Progenitor cell of endocrine pancreas (in vitro differentiated cells): ENCODE measurements around the gene MOB2. TPM values are rescaled to one million over a fixed set of nuclear protein-coding genes. Genes with fewer than 3 reads are reported as not detected.

ENCODE experiments used
- DNase-seq: peaks from one replicate; pipeline ENCODE4 v3.0.0; 2021; ENCODE audit warnings: low spot score; ENCODE audit not compliant: unreplicated experiment
- H3K27ac Mint-ChIP-seq: 2 replicates; pipeline ENCODE4 v1.8.0; 2021; ENCODE audit warnings: mild to moderate bottlenecking, moderate library complexity, mixed read lengths
- H3K27me3 Mint-ChIP-seq: 2 replicates; pipeline ENCODE4 v1.8.0; 2021; ENCODE audit warnings: mixed read lengths
- H3K36me3 Mint-ChIP-seq: 2 replicates; pipeline ENCODE4 v1.8.0; 2022; ENCODE audit warnings: mixed read lengths; ENCODE audit not compliant: insufficient read depth
- H3K4me1 Mint-ChIP-seq: 2 replicates; pipeline ENCODE4 v1.8.0; 2021; ENCODE audit warnings: low read depth, mixed read lengths
- H3K4me3 Mint-ChIP-seq: 2 replicates; pipeline ENCODE4 v1.8.0; 2021; ENCODE audit warnings: low read depth, mild to moderate bottlenecking, moderate library complexity, mixed read lengths
- H3K9me3 Mint-ChIP-seq: 2 replicates; pipeline ENCODE4 v1.8.0; 2021; ENCODE audit warnings: low read depth, mixed read lengths
- total RNA-seq: library from RNA; stranded (reverse); gene quantifications from 2 replicates; pipeline ENCODE4 v1.2.1, GENCODE V29; 2021
- TF ChIP-seq, protein P1 (sequence below): fragments of 200-600 bp; sonication (generic); IDR thresholded peaks from one replicate; pipeline ENCODE4 v1.5.0; 2021; ENCODE audit warnings: antibody characterized with exemption, mild to moderate bottlenecking; ENCODE audit not compliant: unreplicated experiment

Gene MOB2
- total RNA-seq, 1 donor from 2014 or later = 33.3 TPM

DNA sequence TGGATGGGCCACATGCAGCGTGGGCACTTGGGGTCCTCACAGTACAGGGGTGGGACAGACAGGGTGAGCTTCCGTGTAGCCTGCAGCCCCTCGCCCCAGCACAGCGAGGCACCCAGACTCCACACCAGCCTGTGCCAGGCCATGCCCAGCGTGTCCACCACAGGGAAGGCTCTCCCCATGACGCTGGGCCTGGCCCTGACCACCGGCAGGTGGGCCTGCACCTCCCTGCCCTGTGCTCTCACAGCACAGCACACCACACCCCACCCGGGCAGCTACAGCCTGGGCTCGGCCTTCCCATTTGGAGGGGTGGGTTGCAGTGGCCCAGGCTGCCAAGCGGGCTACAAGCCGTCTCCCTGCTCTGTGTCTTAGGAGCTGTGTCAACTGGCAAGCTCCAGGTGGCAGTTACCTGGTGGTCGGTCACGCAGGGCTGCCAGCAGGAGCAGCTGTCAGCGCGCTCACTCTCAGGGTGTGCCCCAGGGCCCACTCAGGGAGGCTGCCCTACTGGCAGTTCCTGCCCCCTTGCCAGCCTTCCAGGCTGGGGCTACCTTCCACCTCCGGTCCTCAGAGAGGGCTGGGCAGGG, 4.6 kb downstream of the MOB2 start:
- H3K9me3 Mint-ChIP-seq = no peaks in the 10 kb centered on the region
- no peaks in the 10 kb centered on the region for H3K4me1 Mint-ChIP-seq
- no peak overlapping the region for H3K4me3 Mint-ChIP-seq
- no peaks in the 10 kb centered on the region for H3K27me3 Mint-ChIP-seq
- H3K36me3 Mint-ChIP-seq = peaks cover 3% of the 10 kb centered on the region
- TF ChIP-seq, protein P1, sequence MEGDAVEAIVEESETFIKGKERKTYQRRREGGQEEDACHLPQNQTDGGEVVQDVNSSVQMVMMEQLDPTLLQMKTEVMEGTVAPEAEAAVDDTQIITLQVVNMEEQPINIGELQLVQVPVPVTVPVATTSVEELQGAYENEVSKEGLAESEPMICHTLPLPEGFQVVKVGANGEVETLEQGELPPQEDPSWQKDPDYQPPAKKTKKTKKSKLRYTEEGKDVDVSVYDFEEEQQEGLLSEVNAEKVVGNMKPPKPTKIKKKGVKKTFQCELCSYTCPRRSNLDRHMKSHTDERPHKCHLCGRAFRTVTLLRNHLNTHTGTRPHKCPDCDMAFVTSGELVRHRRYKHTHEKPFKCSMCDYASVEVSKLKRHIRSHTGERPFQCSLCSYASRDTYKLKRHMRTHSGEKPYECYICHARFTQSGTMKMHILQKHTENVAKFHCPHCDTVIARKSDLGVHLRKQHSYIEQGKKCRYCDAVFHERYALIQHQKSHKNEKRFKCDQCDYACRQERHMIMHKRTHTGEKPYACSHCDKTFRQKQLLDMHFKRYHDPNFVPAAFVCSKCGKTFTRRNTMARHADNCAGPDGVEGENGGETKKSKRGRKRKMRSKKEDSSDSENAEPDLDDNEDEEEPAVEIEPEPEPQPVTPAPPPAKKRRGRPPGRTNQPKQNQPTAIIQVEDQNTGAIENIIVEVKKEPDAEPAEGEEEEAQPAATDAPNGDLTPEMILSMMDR = no peak
- no peak for DNase-seq
- H3K27ac Mint-ChIP-seq = no peak overlapping the region

DNA sequence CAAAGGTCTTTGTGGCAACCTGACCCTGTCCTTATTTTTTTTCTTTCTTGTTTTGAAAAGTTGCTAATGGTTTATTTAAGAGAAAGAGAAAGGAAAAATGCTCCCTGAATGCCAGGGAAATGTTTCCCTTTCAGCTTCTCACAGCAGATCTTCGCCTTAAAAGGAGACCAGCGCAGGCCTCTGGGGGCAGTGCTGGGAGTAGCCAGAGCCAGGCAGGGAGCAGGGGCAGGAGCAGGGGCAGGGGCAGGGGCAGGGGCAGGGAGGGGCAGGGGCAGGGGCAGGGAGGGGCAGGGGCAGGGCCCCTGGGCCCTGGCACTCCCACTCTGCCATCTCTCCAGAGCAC, 5.1 kb downstream of the MOB2 start:
- Mint-ChIP-seq H3K27ac (no peak overlapping the region), H3K27me3 (no peaks in the 10 kb centered on the region), H3K36me3 (peaks cover 3% of the 10 kb centered on the region), H3K4me1 (no peaks in the 10 kb centered on the region), H3K4me3 (no peak overlapping the region), H3K9me3 (no peaks in the 10 kb centered on the region)
- DNase-seq = no peak
- TF ChIP-seq, protein P1 = no peak

DNA sequence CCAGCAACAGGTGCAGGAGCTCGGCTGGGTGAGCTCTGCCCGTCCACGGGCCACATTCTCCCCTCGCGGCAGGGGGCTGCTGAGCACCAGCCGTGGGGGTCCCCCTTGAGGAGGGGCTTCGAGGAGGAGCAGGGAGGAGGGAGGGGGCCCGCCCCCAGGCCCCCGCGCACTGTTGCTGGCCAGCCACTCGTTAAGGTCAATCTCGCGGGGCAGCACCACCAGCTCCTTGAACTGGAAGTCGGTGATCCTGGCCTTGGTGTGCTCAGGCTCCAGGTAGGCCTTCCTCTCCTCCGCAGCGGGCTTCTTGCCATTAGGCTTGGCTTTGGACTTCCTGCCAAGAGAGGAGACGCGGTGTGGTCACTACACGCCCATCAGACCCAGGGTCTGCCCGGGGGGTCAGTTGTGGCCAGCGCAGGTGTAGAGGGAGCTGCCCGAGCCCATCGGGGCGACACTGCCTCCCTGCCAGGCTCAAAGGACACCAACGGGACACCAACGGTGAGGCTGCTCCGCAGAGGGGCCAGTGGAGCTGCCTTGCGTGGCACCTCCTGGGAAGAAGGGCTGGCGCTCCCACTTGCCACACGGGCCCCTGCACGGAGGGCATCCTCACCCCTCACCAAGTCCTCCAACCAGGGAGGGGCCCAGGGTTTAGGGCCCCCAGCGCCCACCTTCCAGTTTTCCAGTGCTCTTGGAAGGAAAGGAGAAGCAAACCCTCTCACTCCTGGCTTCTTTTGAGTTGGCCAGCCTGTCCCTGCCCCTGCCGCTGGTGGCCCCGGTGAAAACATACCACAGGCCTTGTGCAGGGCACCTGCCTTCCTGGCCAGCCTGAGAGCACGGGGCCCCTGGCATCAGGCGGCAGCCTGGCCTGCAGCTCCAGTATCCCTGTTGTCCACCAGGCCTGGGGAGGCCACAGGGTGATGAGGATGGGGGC, 5.8 kb downstream of the MOB2 start:
- no peaks in the 10 kb centered on the region for H3K27me3 Mint-ChIP-seq
- TF ChIP-seq, protein P1 = no peak
- H3K4me1 Mint-ChIP-seq = no peaks in the 10 kb centered on the region
- DNase-seq = no peak
- H3K36me3 Mint-ChIP-seq = peaks cover 4% of the 10 kb centered on the region
- H3K27ac Mint-ChIP-seq = no peak overlapping the region
- H3K4me3 Mint-ChIP-seq = no peak overlapping the region
- no peaks in the 10 kb centered on the region for H3K9me3 Mint-ChIP-seq

DNA sequence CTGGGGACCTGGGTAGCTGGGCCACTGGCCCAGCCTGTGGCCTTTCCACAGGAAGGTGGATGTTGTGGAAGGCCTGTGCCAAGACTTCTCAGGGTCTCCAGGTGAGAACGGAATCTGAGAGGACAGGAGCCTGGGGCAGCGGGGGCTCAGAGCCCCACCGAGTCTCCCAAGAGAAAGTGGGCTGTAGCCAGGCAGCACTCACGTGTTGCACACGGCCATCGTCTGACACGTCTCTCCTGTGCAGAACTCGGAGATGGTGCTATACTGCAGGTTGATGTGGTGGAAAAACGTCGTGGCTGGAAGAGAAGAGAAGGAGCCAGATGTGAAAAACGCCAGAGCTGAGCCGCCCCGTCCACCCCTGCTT, 6.4 kb downstream of the MOB2 start:
- Mint-ChIP-seq H3K27me3 (no peaks in the 10 kb centered on the region), H3K4me3 (no peak overlapping the region), H3K4me1 (no peaks in the 10 kb centered on the region), H3K9me3 (no peaks in the 10 kb centered on the region), H3K36me3 (peaks cover 10% of the 10 kb centered on the region), H3K27ac (no peak overlapping the region)
- no peak for DNase-seq
- TF ChIP-seq, protein P1 = no peak

DNA sequence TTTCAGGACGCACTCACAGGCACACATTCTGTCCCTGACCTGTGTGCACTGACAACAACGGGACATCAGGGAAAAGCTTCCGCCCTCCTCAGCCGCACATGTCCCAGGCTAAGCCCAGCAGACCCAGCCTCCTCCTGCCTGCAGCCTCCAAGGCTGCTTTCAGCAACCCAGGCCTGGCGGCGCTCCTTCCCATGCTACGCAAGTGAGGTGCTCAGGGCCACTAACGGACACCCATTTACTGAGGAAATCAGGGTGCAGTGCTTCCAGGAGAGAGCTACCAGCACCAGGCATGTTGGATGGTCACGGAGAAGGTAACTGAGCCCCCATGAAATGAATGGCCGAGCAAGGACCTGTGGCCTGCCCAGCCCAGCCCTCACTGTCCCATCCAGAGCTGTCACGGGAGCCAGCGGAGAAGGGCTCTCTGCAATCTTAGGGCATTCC, 6.9 kb downstream of the MOB2 start:
- Mint-ChIP-seq H3K27me3 (no peaks in the 10 kb centered on the region), H3K27ac (no peak overlapping the region), H3K36me3 (peaks cover 12% of the 10 kb centered on the region), H3K4me1 (no peaks in the 10 kb centered on the region), H3K4me3 (no peak overlapping the region), H3K9me3 (no peaks in the 10 kb centered on the region)
- TF ChIP-seq, protein P1 = no peak
- no peak for DNase-seq
